Kidney (tissue), 14 donors: Measurements from ENCODE around the gene PMEPA1. TPM values are rescaled to one million over a fixed set of nuclear protein-coding genes. Genes with fewer than 3 reads are reported as not detected.

Source experiments
- DNase-seq, 5 donors: peaks; one replicate each; pipeline ENCODE4 v3.0.0-alpha.2; 2013 to 2020
- FAIRE-seq: peaks from 2 replicates; lab custom pipeline; 2012; peaks lifted over from hg19 to GRCh38; lab: Jason Lieb, UNC
- H3K27ac ChIP-seq, 2 donors: one replicate each; pipeline ENCODE4 v1.7.0; 2013; ENCODE audit warnings: low read depth in 2 of 2, low read length in 2 of 2, inconsistent platforms in 1 of 2
- H3K27me3 ChIP-seq: one replicate; pipeline ENCODE4 v1.7.1; 2013; ENCODE audit warnings: low read length, inconsistent platforms; ENCODE audit not compliant: control insufficient read depth, insufficient read depth
- H3K36me3 ChIP-seq, 3 donors: one replicate each; pipeline versions ENCODE4 v1.7.0 to v1.7.1; 2013; ENCODE audit warnings: low read length in 3 of 3, control low read depth in 1 of 3, inconsistent platforms in 1 of 3; ENCODE audit not compliant: insufficient read depth in 3 of 3, control insufficient read depth in 2 of 3
- H3K4me1 ChIP-seq, 3 donors: one replicate each; pipeline versions ENCODE4 v1.7.0 to v1.7.1; 2013; ENCODE audit warnings: low read length in 3 of 3, inconsistent platforms in 1 of 3, low read depth in 1 of 3; ENCODE audit not compliant: control insufficient read depth in 2 of 3, insufficient read depth in 2 of 3
- H3K4me3 ChIP-seq, 3 donors: one replicate each; pipeline versions ENCODE4 v1.7.0 to v1.8.1; 2013; ENCODE audit warnings: low read length in 3 of 3, control low read depth in 1 of 3, inconsistent platforms in 1 of 3
- H3K9ac ChIP-seq, 3 donors: one replicate each; pipeline versions ENCODE4 v1.7.0 to v1.7.1; 2013; ENCODE audit warnings: low read length in 3 of 3, control low read depth in 1 of 3, inconsistent platforms in 1 of 3
- H3K9me3 ChIP-seq, 3 donors: one replicate each; pipeline versions ENCODE4 v1.7.0 to v1.7.1; 2013; ENCODE audit warnings: low read length in 3 of 3, control low read depth in 1 of 3, inconsistent platforms in 1 of 3; ENCODE audit not compliant: control insufficient read depth in 2 of 3, insufficient read depth in 1 of 3
- intact Hi-C: fragments of 100-400 bp; cut with DNase I; formaldehyde crosslinking; loops from one replicate; pipeline ENCODE4 v1.11.1; 2022
- polyA plus RNA-seq: library from polyadenylated mRNA; stranded (reverse); fragments of 350-450 nt; fragmentation: Illumina TruSeq; extraction: RNeasy Lipid Tissue Mini Kit (QIAGEN cat#74804); gene quantifications from one replicate; pipeline ENCODE4 v1.2.3, GENCODE V29; 2014; ENCODE audit warnings: low read depth, low replicate concordance; ENCODE audit not compliant: insufficient read depth
- total RNA-seq: library from RNA; stranded (reverse); fragmentation: NEBNext Ultra II Directional; extraction: Animal tissue kit (Norgen Biotek cat#: 25700); gene quantifications from one replicate; pipeline ENCODE4 v1.2.1, GENCODE V29; 2021
- TF ChIP-seq, protein P1 (sequence below): IDR thresholded peaks from 3 replicates; pipeline ENCODE4 v1.5.1; 2012; ENCODE audit warnings: mild to moderate bottlenecking, moderate library complexity, borderline replicate concordance; ENCODE audit not compliant: insufficient read depth; ENCODE audit errors: extremely low read depth
- donor health status: control.
- donor health status: control.
- donor health status: control.
- donor health status: control.
- donor health status: control.
- donor health status: DM: yes; HTN: yes; CAD: no.
- donor health status: Normal renal cell carcinoma (clear cell type).

Gene PMEPA1
- total and polyA plus RNA-seq, 2 donors from 2014 or later, result 12.9 to 30.4 TPM

DNA sequence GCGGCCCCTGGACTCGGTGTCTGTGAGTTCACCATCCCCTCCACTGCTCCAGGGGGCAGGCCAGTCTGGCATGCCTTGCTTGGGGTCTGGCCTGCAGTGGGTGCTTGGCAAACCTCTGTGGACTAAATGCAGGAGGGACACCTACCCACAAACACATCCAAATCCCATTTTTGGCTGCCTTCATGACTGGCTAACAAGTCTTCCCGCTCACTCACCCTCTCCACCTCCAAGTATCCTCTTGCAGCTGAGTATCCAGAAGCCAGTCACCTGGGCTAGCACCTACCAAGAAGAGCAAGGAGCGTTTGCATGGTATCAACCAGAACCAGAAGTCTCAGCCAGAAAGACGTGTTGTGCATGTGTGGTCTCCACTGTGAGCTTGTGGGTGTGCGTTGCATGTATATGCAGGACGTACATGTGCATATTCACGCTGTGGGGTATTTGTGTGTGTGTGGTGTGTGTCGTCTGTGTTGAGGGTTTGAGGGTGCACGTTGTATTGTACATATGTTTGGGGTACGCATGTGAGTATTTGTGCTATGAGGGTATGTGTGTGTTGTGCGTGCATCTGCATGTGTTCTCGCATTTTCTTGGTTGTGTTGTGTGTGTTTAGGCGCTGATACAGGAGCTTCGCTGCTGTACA, 5.6 kb upstream of the PMEPA1 start:
- DNase-seq (no peak), FAIRE-seq (no peak)
- no peaks in the 10 kb centered on the region for H3K36me3 ChIP-seq
- no peak overlapping the region for H3K27ac ChIP-seq
- TF ChIP-seq, protein P1, sequence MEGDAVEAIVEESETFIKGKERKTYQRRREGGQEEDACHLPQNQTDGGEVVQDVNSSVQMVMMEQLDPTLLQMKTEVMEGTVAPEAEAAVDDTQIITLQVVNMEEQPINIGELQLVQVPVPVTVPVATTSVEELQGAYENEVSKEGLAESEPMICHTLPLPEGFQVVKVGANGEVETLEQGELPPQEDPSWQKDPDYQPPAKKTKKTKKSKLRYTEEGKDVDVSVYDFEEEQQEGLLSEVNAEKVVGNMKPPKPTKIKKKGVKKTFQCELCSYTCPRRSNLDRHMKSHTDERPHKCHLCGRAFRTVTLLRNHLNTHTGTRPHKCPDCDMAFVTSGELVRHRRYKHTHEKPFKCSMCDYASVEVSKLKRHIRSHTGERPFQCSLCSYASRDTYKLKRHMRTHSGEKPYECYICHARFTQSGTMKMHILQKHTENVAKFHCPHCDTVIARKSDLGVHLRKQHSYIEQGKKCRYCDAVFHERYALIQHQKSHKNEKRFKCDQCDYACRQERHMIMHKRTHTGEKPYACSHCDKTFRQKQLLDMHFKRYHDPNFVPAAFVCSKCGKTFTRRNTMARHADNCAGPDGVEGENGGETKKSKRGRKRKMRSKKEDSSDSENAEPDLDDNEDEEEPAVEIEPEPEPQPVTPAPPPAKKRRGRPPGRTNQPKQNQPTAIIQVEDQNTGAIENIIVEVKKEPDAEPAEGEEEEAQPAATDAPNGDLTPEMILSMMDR, result no peak
- no peaks in the 10 kb centered on the region for H3K27me3 ChIP-seq
- H3K9me3 ChIP-seq, result no peaks in the 10 kb centered on the region
- no peak overlapping the region for H3K4me3 ChIP-seq
- peaks cover 3 to 12% (median 8%) of the 10 kb centered on the region in 3 donors for H3K4me1 ChIP-seq
- intact Hi-C loops, result no loop called here
- H3K9ac ChIP-seq, result no peak overlapping the region

DNA sequence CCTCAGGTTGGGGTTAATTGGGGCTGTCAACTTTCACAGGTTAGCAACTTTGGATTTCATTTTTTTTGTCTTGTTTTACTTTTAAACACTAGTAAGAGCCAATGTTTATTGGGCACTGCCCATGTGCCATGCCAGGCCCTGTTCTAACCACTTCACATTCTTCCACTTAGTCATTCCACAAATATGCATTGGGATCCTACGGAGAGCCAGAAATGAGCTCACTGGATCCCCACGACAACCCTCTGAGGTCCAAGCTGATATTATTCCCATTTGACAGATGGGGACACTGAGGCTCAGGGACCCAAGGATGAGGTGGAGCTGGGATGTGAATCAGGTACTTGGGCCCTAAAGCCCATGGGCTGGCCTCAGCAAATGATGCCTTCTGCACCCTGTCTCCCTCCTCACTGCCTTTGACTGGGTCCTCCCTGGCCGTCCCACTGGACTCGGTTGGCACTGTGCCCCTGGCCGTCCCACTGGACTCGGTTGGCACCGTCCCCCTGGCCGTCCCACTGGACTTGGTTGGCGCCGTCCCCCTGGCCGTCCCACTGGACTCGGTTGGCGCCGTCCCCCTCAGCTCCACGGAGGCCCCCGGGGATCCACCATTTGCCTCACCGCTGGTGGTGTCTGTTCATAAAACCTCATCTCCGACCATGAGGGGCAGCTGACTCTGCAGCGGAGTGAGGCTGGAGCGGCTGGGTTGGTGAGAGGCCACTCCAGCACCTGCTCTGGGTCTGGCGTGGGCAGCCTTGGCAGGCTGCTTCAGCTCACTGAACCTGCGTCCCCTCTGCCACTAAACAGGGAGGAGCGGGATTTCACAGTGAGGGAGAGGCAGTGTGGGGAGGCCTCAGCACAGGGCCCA, 4.8 kb upstream of the PMEPA1 start:
- Histone ChIP-seq H3K27me3 (no peaks in the 10 kb centered on the region), H3K9me3 (no peaks in the 10 kb centered on the region), H3K27ac (no peak overlapping the region), H3K4me3 (no peak overlapping the region), H3K36me3 (no peaks in the 10 kb centered on the region), H3K4me1 (peaks cover 3 to 12% (median 8%) of the 10 kb centered on the region in 3 donors), H3K9ac (no peak overlapping the region)
- intact Hi-C loops, result no loop called here
- no peak for FAIRE-seq
- TF ChIP-seq, protein P1, result no peak
- no peak for DNase-seq

- DNase-seq (no peak), FAIRE-seq (no peak)
- TF ChIP-seq, protein P1, result no peak
- no peaks in the 10 kb centered on the region for H3K36me3 ChIP-seq
- no peak overlapping the region for H3K4me3 ChIP-seq
- H3K4me1 ChIP-seq, result peaks cover 3 to 12% (median 8%) of the 10 kb centered on the region in 3 donors
- H3K9ac ChIP-seq, result no peak overlapping the region
- no peak overlapping the region for H3K27ac ChIP-seq
- H3K27me3 ChIP-seq, result no peaks in the 10 kb centered on the region
- intact Hi-C loops, result no loop called here
- H3K9me3 ChIP-seq, result no peaks in the 10 kb centered on the region
Observed at GRCh38 chr20:57713951-57714350, 4.1 kb upstream of the PMEPA1 start.
